HG02840 (cell line): ENCODE results near the gene CREB5.

Experiments
- ATAC-seq: cut with Tn5 transposase; IDR thresholded peaks from one replicate; pipeline ENCODE4 v1.9.1; 2021; ENCODE audit warnings: mild to moderate bottlenecking, moderate library complexity, moderate number of reproducible peaks; ENCODE audit not compliant: unreplicated experiment, low FRiP score

CREB5 gene

GRCh38 chr7:28753613-28754012 is 341.3 kb downstream of the CREB5 start:
- no peak for ATAC-seq

GRCh38 chr7:28754027-28754426 is 341.7 kb downstream of the CREB5 start:
- ATAC-seq: no peak

GRCh38 chr7:28754447-28754846 is 342.1 kb downstream of the CREB5 start:
- ATAC-seq: no peak

GRCh38 chr7:28755255-28755654 is 342.9 kb downstream of the CREB5 start:
- no peak for ATAC-seq

GRCh38 chr7:28758186-28758585 is 345.9 kb downstream of the CREB5 start:
- no peak for ATAC-seq

GRCh38 chr7:28759475-28759971 is 347.2 kb downstream of the CREB5 start:
- no peak for ATAC-seq

GRCh38 chr7:28761505-28761904 is 349.2 kb downstream of the CREB5 start:
- ATAC-seq: no peak

- ATAC-seq: no peak
Observed at GRCh38 chr7:28762651-28763050, 350.3 kb downstream of the CREB5 start.

- no peak for ATAC-seq
Observed at GRCh38 chr7:28766359-28766758, 354.0 kb downstream of the CREB5 start.

- ATAC-seq: no peak
Observed at GRCh38 chr7:28767356-28767755, 355.0 kb downstream of the CREB5 start.

GRCh38 chr7:28768577-28769147 is 356.3 kb downstream of the CREB5 start:
- ATAC-seq: no peak

GRCh38 chr7:28771906-28772622 is 359.7 kb downstream of the CREB5 start:
- no peak for ATAC-seq

- no peak for ATAC-seq
Observed at GRCh38 chr7:28773423-28774145, 361.3 kb downstream of the CREB5 start.

GRCh38 chr7:28774261-28774988 is 362.1 kb downstream of the CREB5 start:
- ATAC-seq: no peak

GRCh38 chr7:28776463-28777157 is 364.3 kb downstream of the CREB5 start:
- no peak for ATAC-seq

GRCh38 chr7:28778786-28779185 is 366.5 kb downstream of the CREB5 start:
- no peak for ATAC-seq

- no peak for ATAC-seq
Observed at GRCh38 chr7:28779954-28780353, 367.6 kb downstream of the CREB5 start.

- no peak for ATAC-seq
Observed at GRCh38 chr7:28782362-28782761, 370.0 kb downstream of the CREB5 start.

GRCh38 chr7:28784171-28784902 is 372.0 kb downstream of the CREB5 start:
- ATAC-seq: no peak
